Endothelial cell (in vitro differentiated cells): ENCODE measurements around the gene PIK3AP1. TPM values are rescaled to one million over a fixed set of nuclear protein-coding genes. Genes with fewer than 3 reads are reported as not detected.
"Not testable (repeated sequence)": the region's sequence is repeated elsewhere in the genome, so short reads cannot be mapped to it uniquely, and the experiment has no call there.

Source experiments
- DNase-seq: peaks from one replicate; pipeline ENCODE4 v3.0.0; 2021; ENCODE audit warnings: low spot score
- H3K27ac Mint-ChIP-seq: one replicate; pipeline ENCODE4 v1.8.0; 2021; ENCODE audit warnings: mixed read lengths, inconsistent platforms; ENCODE audit not compliant: unreplicated experiment
- H3K27me3 Mint-ChIP-seq: one replicate; pipeline ENCODE4 v1.8.0; 2021; ENCODE audit warnings: mild to moderate bottlenecking, moderate library complexity, mixed read lengths, inconsistent platforms; ENCODE audit not compliant: unreplicated experiment
- H3K36me3 Mint-ChIP-seq: one replicate; pipeline ENCODE4 v1.8.0; 2021; ENCODE audit warnings: mild to moderate bottlenecking, low read depth, mixed read lengths, inconsistent platforms; ENCODE audit not compliant: unreplicated experiment
- H3K4me1 Mint-ChIP-seq: one replicate; pipeline ENCODE4 v1.8.0; 2021; ENCODE audit warnings: mild to moderate bottlenecking, mixed read lengths, inconsistent platforms; ENCODE audit not compliant: unreplicated experiment
- H3K4me3 Mint-ChIP-seq: one replicate; pipeline ENCODE4 v1.8.0; 2021; ENCODE audit warnings: mild to moderate bottlenecking, mixed read lengths, inconsistent platforms; ENCODE audit not compliant: unreplicated experiment
- H3K9me3 Mint-ChIP-seq: one replicate; pipeline ENCODE4 v1.8.0; 2021; ENCODE audit warnings: mixed read lengths, inconsistent platforms; ENCODE audit not compliant: unreplicated experiment
- total RNA-seq: library from RNA; stranded (reverse); fragmentation: NEBNext Ultra II Directional; extraction: Animal tissue kit (Norgen Biotek cat#: 25700); gene quantifications from one replicate; pipeline ENCODE4 v1.2.1, GENCODE V29; 2021; ENCODE audit not compliant: unreplicated experiment
- TF ChIP-seq, protein P1 (sequence below): fragments of 200-600 bp; sonication (generic); IDR thresholded peaks from one replicate; pipeline ENCODE4 v1.5.0; 2021; ENCODE audit warnings: antibody characterized with exemption; ENCODE audit not compliant: unreplicated experiment

The PIK3AP1 gene
- total RNA-seq, 1 donor from 2014 or later, result 9.0 TPM

GRCh38 chr10:96703358-96703757, 17.0 kb downstream of the PIK3AP1 start:
- TF ChIP-seq, protein P1, sequence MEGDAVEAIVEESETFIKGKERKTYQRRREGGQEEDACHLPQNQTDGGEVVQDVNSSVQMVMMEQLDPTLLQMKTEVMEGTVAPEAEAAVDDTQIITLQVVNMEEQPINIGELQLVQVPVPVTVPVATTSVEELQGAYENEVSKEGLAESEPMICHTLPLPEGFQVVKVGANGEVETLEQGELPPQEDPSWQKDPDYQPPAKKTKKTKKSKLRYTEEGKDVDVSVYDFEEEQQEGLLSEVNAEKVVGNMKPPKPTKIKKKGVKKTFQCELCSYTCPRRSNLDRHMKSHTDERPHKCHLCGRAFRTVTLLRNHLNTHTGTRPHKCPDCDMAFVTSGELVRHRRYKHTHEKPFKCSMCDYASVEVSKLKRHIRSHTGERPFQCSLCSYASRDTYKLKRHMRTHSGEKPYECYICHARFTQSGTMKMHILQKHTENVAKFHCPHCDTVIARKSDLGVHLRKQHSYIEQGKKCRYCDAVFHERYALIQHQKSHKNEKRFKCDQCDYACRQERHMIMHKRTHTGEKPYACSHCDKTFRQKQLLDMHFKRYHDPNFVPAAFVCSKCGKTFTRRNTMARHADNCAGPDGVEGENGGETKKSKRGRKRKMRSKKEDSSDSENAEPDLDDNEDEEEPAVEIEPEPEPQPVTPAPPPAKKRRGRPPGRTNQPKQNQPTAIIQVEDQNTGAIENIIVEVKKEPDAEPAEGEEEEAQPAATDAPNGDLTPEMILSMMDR, result no peak
- no peaks in the 10 kb centered on the region for H3K27me3 Mint-ChIP-seq
- H3K36me3 Mint-ChIP-seq, result no peaks in the 10 kb centered on the region
- no peak for DNase-seq
- H3K27ac Mint-ChIP-seq, result no peak overlapping the region
- H3K9me3 Mint-ChIP-seq, result no peaks in the 10 kb centered on the region
- no peak overlapping the region for H3K4me3 Mint-ChIP-seq
- no peaks in the 10 kb centered on the region for H3K4me1 Mint-ChIP-seq

DNA sequence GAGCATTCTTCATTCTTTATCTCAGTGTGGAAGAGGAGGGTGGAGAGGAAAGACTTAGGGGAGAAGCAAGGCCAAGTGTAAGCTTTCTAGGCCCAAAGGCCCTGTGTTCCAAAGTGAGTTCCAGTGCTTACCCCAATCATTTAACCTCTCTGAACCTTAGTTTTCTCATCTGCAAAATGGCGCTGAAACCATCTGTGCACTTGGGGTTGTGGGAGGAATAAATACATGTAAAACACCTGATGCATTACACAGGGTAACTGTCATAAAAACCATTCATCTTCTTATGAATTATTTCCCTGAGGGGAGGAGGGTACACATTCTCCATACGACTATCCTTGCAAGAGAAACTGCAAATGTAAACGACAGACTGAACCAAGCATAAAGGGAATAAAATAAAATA, 19.0 kb downstream of the PIK3AP1 start:
- no peak overlapping the region for H3K27ac Mint-ChIP-seq

DNA sequence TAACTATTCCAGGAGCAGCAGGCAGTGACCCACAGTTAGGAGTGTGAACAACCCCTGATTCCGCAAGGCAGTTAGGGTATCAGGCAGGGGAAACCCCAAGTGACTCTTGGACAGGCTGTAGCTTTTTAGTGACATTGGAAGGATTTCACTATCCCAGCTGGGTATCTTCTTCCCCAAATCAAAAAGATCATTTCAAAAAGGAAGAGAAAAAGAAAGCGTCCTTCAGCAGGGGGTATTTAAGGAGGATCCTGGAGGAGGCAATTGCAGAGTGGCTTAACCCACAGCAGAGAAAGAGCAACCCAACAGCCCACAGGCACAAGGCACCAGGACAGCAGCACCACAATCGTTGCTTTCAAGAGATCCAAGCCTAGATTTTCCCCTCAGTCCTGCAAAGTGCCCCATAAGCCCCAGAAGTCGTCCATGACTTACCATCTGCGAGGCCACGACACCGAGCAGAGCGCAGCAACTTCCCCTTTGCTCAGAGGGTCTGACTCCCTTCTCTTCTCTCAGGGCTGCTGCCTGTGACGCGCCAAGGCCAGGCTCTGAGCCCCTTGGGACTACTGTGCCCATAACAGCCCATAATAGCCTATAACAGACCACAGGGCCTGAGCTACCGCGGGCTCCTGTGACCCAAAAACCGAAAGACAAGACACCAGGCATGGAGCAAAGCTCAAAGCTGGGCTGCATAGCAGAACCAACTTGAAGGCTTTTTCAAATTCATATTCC, 19.8 kb downstream of the PIK3AP1 start:
- no peaks in the 10 kb centered on the region for H3K27me3 Mint-ChIP-seq
- no peak overlapping the region for H3K4me3 Mint-ChIP-seq
- TF ChIP-seq, protein P1, result no peak
- H3K9me3 Mint-ChIP-seq, result no peaks in the 10 kb centered on the region
- H3K4me1 Mint-ChIP-seq, result peaks cover 5% of the 10 kb centered on the region
- DNase-seq, result no peak
- no peak overlapping the region for H3K27ac Mint-ChIP-seq
- no peaks in the 10 kb centered on the region for H3K36me3 Mint-ChIP-seq

More for the DNA sequence above, 19.0 kb downstream of the PIK3AP1 start:
- H3K36me3 Mint-ChIP-seq, result no peaks in the 10 kb centered on the region
- TF ChIP-seq, protein P1, result no peak
- H3K4me3 Mint-ChIP-seq, result no peak overlapping the region
- no peaks in the 10 kb centered on the region for H3K27me3 Mint-ChIP-seq
- peaks cover 3% of the 10 kb centered on the region for H3K4me1 Mint-ChIP-seq
- DNase-seq, result no peak
- no peaks in the 10 kb centered on the region for H3K9me3 Mint-ChIP-seq

GRCh38 chr10:96699613-96700012, 20.7 kb downstream of the PIK3AP1 start:
- no peak overlapping the region for H3K27ac Mint-ChIP-seq
- no peaks in the 10 kb centered on the region for H3K27me3 Mint-ChIP-seq
- no peak overlapping the region for H3K4me3 Mint-ChIP-seq
- DNase-seq, result no peak
- no peaks in the 10 kb centered on the region for H3K9me3 Mint-ChIP-seq
- no peaks in the 10 kb centered on the region for H3K36me3 Mint-ChIP-seq
- TF ChIP-seq, protein P1, result no peak
- H3K4me1 Mint-ChIP-seq, result peaks cover 9% of the 10 kb centered on the region

DNA sequence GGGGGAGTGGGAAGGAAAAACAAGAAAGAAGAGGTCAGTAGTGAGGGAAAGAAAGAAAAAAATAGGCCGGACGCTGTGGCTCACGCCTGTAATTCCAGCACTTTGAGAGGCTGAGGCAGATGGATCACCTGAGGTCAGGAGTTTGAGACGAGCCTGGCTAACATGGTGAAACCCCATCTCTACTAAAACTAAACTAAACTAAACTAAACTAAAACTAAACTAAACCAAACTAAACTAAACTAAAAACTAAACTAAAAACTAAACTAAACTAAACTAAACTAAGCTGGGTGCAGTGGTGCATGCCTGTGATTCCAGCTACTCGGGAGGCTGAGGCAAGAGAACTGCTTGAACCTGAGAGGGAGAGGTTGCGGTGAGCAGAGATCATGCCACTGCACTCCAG, 22.0 kb downstream of the PIK3AP1 start:
- H3K27ac Mint-ChIP-seq, H3K36me3 Mint-ChIP-seq, DNase-seq, H3K9me3 Mint-ChIP-seq, H3K4me3 Mint-ChIP-seq, H3K4me1 Mint-ChIP-seq, H3K27me3 Mint-ChIP-seq: not testable (repeated sequence)
